GM21423 (cell line): Measurements from ENCODE around the gene CFAP61.
A peak's percentile ranks its signal among the peaks of the same experiment; 100 is the strongest.
"Not testable (repeated sequence)": the region's sequence is repeated elsewhere in the genome, so short reads cannot be mapped to it uniquely, and the experiment has no call there.

Experiments used
- ATAC-seq: cut with Tn5 transposase; IDR thresholded peaks from one replicate; pipeline ENCODE4 v1.9.1; 2021; ENCODE audit warnings: mild to moderate bottlenecking, moderate library complexity; ENCODE audit not compliant: unreplicated experiment

Gene CFAP61

DNA sequence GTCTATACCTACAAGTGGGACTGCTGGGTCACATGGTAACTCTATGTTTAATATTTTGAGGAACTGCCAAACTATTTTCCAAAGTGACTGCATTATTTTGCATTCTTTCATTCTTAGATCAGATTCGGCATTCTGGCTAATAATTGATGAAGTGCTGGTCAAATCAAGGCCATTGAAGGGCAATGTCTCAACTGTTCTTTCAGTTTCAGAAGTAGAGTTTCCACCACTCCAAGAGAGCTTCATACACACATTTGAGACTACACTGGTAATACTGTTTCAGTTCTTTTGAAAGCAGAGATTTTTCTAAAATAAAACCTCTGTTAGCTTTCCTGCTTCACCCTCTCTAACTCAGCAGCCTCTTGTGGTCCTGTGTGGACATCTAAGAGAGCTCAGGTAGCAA lies 154.5 kb downstream of the CFAP61 start:
- peak; percentile 90 for ATAC-seq

DNA sequence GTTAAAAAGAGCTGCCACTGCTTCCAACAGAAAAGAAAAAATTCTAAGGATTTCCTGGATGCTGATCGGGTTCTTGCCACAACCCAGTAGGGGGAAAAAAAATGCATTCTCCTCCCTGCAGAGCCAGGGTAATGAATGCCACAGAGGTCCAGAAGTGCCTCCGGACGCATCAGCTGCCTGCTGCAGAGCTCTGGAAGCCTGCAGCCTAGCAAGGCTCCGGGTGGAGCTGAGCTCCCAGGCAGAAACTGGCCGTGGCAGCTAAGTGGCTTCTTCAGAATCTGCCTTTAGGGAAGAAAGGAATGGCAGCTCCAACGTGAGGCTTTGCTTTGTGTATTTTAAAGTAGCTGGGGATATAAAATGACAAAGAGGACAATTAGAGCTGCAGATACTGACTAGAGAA lies 155.0 kb downstream of the CFAP61 start:
- ATAC-seq, result no peak

DNA sequence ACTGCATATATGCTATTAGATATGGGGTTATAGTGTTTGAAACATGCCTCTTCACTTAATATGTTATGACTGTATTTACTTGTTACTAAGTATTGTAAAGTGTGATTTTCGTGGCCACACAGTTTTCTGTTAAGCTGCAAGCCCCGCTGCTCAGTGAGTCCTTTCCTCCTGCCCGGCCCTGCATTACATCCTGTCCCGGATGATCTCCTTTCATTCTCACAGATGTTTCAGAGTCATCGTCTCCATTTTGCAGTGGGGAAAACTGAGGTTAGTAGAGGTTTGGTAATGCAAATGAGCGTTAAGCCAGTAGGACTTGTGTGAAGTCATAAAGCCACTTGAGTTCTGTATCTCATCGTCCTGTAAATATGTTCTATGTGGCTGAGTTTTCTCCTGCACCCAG lies 155.5 kb downstream of the CFAP61 start:
- peak; percentile 58 for ATAC-seq

DNA sequence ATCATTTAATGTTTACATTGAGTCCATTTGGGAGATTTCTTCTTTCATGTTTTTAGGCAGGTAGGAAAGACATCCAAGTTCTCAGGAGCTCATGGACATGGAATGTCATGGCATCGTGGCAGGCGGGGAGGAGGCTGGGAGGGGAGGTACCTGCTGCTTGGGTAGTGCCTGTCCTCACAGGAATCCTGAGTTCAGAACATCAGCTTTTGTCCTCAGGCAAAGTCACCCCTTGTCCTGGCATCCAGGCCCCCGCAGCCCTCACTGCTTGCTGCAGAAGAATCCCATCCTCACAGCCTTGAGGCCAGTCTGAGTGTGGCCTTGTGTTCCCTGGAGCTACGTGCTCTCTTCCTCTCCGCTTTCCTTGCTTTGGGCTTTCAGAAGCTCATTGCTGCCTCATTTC lies 157.4 kb downstream of the CFAP61 start:
- no peak for ATAC-seq

DNA sequence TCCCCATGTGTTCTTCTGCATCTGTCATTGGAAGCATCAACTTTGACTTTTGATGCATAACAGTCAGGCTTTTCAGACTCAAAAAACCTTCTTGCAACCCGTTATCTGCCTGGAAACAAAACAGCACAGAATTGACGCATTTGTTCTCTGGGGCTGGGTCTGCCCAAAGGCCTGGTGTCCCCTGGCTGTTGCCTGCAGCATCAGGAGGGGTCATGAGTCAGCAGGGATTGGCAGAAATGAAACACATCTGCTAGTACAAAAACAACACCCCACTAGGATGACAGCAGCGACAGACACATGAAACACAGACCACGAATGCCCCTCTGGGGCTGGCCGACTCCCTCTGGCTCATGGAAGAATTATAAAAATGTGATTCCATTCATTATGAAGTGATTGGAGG lies 158.0 kb downstream of the CFAP61 start:
- ATAC-seq, result no peak

DNA sequence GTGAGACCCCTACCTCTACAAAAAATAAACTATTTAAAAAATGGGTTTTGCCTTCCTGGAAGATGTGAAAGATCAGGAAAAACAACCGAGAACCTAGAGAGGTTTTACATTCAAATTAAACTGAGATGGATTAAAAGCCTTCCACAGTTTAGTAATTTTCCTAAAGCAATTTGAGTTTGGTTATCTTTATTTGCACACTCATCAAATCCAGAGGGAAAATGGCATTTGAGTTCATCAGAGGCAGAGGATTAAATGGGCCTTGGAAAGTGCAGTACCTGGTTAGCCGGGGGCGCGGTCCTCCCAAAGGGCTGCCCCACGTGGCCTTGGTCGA lies 158.6 kb downstream of the CFAP61 start:
- ATAC-seq, result no peak

DNA sequence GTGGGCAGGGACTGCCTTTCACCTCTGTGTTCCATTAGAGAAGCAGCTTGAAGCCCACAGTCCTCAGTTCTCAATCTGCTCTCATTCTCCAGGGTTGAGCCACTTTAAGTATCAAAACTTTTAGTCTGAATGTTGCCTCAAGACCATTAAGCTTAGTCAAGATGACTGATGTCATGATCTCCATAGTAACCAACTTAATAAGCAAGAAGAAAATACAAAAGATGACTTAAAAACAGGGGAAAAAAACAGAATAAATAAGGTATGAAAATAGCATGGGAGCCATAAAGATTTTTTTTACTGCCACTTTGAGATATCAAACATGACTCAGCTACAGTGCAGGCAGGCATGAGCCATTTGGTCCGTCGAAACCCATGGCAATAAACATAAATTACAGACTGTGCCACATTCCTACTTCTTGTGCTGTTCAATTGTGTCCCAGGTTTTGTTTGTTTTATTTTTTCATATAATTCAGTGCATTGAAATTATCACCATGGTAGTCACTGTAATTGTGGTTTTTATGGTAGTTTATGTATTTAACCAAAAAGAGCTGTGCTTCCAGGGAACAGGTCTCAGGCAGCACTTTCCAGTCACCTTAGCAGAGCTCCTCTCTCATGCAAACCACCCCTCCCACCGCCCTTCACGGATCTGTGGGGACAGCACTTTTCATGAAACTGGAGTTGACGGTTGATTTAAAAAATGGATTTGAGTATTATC lies 159.1 kb downstream of the CFAP61 start:
- no peak for ATAC-seq

DNA sequence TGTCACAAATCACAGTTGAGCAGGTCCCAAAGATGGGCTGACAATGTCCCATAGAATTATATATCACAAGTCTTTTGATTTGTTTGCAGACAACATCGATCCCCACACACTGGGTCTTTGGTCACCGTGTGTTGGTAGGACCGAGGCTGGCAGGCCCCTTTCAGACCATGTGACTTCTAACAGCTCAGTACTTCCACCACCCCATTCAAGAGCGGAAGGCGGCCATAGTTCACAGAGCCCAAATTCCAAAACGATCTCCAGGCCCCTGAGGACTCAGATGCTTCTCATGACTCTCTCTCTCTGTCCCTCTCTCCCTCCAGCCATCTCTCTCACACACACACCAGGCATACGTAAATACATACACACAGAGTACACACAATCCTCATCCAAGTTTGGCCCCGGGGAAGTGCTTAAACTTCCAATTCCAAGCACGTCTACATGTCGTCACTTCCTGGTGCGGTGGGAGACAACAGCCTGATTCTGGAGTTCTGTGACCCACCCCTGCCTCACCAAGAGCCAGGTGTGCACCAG lies 159.7 kb downstream of the CFAP61 start:
- ATAC-seq, result no peak

DNA sequence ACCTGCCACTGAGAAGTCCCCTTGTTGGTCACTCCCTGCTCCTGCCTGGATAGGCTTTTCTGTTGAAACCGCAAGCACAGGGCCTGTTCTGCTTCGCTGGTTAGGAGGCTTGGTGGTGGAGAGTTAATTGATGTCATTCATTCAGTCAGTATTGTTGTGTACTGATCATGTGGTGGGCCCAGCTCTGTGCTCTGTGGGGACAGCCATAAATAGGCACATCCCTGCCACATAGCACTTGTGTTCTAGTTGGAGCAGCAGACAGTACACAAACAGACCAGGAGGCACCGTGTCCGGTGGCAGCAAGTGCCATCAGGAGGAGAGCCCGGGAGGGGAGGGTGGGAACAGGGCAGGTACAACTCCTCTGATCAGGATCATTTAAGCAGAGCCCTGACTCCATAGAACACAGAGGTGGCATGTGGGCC lies 160.4 kb downstream of the CFAP61 start:
- ATAC-seq, result no peak

DNA sequence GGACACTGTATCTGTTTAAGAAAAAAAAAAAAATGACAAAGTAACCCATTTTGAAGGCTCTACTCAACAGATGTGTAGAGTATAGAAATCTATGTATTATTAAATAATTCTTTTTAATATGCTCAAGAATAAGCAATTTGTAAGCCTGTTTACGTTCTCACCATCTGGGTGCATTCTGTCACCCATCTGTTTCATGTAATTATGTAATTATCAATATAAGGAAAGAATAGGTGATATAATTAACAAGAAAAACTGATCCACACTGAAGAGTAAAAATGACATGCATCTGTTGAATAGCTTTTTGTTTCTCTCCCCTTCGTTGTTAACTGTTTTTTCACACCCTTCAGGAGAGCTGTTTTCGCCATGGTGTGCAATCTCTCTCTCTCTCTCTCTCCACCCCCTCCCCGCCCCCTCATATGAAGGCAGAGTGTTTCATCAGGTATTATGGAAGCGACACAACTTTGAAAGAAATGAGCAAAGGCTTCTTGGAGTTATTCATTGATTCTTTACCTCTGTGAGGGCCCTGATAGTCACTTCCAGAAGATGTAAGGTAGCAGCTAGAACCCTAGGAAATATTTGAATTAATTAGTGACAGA lies 161.3 kb downstream of the CFAP61 start:
- ATAC-seq, result no peak

DNA sequence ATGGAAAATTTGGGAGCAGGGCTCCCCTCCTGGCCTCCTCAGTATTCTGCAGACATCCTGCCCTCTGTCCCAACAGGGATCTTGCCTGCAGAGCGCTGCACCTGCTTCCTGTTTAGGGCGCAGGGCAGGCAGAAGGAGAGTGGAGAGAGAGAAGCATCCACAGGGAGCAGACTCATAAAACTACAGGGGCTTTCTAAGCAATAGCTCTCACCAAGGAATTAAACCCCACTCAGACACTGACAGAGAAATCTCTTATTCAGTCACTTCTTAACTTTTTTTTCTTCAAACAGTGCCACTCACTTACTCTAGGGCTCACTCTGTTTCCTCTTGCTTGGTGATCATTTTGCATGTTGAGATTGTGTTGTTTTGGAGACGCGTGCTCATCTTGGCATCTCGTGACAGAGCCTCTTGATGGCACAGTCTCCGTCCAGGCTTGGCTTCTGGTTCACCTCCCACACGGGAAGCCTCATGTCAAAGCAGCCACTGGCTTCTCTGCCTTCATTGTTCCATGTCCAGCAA lies 162.5 kb downstream of the CFAP61 start:
- ATAC-seq, result no peak

DNA sequence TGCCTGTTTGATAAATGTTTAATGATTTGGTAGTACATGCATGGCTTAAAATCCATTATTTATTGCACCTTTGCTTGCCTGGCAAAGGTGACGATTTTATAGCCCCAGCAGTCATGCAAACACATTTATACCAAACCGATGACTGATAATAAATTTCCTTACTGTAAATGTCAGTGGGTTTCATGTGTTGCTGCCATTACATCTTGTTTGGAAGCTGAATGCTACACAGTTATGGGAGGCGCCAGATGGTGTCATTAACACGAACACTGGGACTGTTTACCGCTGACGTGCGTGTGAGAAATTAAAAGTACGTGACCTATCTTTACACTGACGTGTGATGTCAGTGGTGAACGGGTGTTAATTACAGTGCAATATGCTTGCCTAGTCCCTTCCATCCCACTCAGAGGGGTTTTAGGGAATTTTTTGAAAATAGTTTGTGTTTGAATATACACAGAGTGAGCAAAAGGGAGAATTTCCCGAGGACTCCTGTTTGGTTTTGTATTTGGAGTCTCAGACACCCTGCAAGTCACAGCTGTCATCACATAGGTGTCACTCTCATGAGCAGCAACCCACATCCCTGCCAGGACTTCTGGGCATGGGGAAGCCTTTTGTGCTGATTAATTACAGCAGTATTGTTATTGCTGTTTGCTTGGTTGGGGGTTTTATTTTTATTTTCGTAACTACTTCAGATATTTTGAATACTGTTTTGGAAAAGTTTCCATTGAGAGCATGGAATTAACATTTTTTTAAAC lies 163.8 kb downstream of the CFAP61 start:
- ATAC-seq, result no peak

DNA sequence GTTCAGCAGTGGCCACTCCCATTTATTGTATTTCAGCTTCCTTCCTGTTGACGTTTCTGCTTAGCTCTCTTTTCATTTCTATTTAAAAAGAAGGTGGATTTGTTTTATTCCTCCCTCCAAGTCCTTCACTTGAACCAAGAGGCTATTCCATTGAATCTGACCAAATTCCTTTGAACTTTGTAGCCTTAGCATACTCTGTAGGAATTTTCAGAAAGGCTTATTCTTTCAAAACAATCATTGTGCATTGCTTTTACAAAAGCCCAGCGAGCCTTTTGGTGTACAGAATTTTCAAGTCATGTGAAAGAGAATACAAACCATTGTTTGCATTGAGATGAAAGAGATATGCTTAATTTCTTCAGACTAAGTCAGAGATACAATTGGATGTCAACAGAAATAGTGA lies 164.6 kb downstream of the CFAP61 start:
- no peak for ATAC-seq

DNA sequence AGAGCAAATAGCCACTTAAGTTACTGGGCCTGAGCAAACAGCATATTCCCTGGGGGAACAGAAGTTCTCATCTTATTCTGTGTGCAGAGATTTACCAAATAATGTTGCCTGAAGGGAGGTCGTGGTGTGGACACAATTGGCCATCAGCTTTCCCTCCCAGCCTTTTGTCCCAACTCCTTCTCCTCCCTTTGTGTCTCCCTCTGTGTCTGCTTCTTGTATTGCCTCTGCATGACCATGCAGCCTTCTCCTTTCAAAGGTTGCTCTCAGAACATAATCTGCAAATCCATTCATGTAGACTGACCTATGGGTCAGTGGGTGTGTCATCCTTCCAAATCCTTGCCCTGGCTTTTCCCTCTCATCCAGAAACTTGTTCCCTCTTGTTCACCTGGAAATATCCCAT lies 165.3 kb downstream of the CFAP61 start:
- no peak for ATAC-seq

DNA sequence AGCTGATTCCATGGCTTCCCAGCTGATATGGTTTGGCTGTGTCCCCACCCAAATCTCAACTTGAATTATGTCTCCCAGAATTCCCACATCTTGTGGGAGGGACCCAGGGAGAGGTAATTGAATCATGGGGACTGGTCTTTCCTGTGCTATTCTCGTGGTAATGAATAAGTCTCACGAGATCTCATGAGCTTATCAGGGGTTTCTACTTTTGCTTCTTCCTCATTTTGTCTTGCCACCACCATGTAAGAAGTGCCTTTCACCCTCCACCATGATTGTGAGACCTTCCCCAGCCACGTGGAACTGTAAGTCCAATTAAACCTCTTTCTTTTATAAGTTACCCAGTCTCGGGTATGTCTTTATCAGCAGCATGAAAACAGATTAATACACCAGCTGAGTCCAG lies 165.8 kb downstream of the CFAP61 start:
- ATAC-seq, result not testable (repeated sequence)

DNA sequence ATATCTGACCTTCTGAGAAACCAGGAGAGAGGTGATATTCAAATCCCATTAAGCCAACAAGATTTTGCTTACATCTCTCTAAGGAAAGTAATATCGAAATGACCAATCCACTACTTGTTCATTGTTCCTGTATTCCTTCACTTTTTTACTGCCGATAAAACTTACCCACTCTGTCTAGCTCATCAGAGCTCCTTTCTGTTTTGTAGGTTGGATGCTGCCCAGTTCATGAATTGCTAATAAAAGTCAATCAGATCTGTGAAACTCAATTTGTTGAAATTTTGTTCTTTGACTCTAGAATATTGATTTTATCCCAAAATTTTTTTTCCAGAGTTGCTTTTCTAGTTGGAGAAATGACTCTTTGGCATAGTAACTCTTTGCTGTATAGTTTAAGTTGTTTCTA lies 166.7 kb downstream of the CFAP61 start:
- ATAC-seq, result no peak

DNA sequence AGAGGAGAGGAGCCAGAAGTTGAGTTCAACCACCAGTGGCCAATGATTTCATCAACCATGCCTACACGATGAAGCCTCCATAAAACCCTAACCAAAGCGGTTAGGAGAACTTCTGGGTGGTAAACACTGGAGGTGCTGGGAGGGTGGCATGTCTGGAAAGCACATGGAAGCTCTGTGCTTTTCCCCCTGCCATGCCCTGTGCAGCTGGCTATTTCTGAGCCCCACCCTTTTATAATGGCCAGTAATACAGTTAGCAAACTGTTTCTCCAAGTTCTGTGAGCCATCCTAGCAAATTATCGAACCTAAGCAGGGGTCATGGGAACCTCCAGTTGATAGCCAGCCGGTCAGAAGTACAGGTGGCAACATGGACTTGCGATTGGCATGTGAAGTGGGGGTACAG lies 167.8 kb downstream of the CFAP61 start:
- no peak for ATAC-seq

DNA sequence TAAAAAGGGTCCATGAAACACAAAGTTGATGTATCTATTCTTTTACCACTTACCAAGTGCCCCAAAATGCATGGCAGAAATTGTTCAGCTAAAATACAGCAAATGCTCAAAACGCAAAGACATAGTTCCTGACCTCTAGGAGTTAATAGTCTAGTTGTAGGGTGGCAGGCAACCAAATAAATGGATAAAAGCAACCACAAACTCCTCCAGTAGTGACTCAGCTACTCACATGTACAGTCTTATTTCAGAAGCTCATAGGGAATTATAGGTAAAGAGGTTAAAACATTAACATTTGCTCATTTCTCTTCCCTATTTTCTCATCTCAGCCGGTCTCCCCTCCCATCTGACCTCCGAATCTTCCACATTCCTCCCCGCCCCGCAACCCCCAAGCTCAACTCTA lies 171.6 kb downstream of the CFAP61 start:
- no peak for ATAC-seq

DNA sequence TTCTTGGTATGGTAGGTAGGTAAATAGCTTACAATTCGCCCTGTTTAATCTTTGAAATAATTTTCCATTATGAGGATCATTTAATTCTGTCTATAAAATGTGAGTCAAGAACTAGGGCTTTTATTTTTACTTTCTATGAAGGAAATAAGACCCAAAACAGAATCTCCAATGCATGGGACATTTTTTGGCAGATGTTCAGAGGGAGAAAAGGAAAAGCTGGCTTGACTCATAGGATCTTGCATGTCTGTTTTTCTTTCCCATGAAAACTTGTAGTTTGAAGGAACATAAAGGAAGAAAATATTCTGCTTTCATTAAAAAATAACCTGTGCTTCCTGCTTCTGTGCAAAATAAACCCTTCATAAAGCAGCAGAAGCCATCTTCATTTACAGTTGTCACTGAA lies 172.5 kb downstream of the CFAP61 start:
- no peak for ATAC-seq

DNA sequence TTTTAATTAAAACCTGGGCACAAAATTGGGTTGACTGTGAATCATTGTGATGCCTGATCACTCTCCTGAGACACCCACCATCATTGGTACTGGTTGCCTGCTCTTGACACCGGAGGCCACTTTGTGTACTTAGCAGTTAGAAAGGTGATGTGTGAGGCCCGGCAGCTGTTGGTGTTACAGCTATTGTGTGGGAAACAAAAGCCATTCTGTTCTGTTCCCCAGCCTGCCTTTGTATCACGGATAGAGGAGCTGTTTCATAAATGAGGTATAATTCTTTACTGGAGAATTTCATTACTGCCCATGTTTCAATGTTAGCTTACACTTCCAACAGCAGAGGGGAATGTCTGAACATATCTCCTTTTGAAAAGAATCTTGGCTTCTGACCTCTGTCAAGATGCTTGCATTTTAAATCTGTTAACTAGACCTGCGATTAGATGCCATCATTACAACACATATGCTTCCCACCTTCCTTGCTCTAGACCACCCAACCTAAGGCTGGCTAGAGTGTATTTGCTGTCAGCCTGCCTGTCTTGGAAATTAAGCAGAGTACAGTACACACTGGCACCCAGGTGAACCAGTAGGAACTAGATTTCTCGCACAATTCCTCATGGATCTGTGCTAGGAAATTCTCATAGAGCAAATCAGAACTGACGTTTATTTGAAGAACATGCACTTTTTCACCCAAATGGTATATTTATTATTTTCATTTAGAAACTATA lies 173.2 kb downstream of the CFAP61 start:
- ATAC-seq, result no peak

DNA sequence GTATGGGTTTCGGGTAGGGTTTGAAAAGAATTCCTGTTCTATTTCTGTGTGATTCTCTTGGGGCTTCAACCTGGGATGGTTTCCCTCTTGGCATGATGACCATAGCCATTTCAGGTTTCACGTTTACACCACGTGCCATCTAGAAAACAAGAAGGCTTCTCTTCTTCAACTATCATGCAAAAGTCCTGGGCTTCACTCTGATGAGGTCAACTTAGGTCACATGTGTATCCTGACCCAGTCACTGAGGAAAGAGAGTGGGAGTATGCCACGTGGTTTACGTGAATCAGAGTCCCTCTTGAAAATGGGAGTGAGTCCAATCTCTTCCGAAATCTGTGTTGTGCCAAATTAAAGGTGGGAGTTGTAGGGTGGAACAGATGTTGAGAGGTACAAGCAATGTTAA lies 174.2 kb downstream of the CFAP61 start:
- ATAC-seq, result no peak
